HEK293 (cell line): ENCODE results near the gene CCDC187.
"Not testable (repeated sequence)": the region's sequence is repeated elsewhere in the genome, so short reads cannot be mapped to it uniquely, and the experiment has no call there.

Experiments used
- CTCF ChIP-seq: fragments of 450-650 bp; formaldehyde crosslinking; IDR thresholded peaks from 2 replicates; pipeline ENCODE4 v1.5.1; 2016; ENCODE audit warnings: missing biosample characterization, missing genetic modification characterization
- ZNF138 ChIP-seq: fragments of 450-650 bp; formaldehyde crosslinking; IDR thresholded peaks from 2 replicates; pipeline ENCODE4 v1.5.1; 2016; ENCODE audit warnings: missing biosample characterization, missing genetic modification characterization, borderline replicate concordance
- ZNF274 ChIP-seq, 2 experiments: fragments of 200-500 bp in 1 of 2; fragments of 450-650 bp in 1 of 2; sonication (Bioruptor generic) in 1 of 2; formaldehyde crosslinking in 1 of 2; IDR thresholded peaks; 2 replicates each; pipeline versions ENCODE4 v1.5.1 to v1.6.1; 2014 to 2016; ENCODE audit warnings: borderline replicate concordance in 1 of 2, inconsistent platforms in 1 of 2, low read length in 1 of 2, missing biosample characterization in 1 of 2, missing genetic modification characterization in 1 of 2
- ZNF530 ChIP-seq: fragments of 450-650 bp; formaldehyde crosslinking; IDR thresholded peaks from 2 replicates; pipeline ENCODE4 v1.5.1; 2016; ENCODE audit warnings: low read depth, missing biosample characterization, missing genetic modification characterization
- ZNF777 ChIP-seq: fragments of 450-650 bp; formaldehyde crosslinking; IDR thresholded peaks from 2 replicates; pipeline ENCODE4 v1.5.1; 2017; ENCODE audit warnings: missing biosample characterization, missing genetic modification characterization, borderline replicate concordance
- ZSCAN5A ChIP-seq: fragments of 450-650 bp; formaldehyde crosslinking; IDR thresholded peaks from 2 replicates; pipeline ENCODE4 v1.5.1; 2016; ENCODE audit warnings: missing biosample characterization, missing genetic modification characterization

GRCh38 chr9:136266641-136267040, 37.3 kb downstream of the CCDC187 start:
- TF ChIP-seq ZNF274 (IDR thresholded peaks at IDR 0.05; ENCODE audit: low read length); ZNF274 (tag by site-specific recombination; IDR thresholded peaks at IDR 0.05; ENCODE audit: borderline replicate concordance); ZSCAN5A; CTCF; ZNF138; ZNF530 (tag by site-specific recombination); ZNF777 (tag by site-specific recombination): not testable (repeated sequence)
